HL-60 (cell line): ENCODE data around the gene RPE65.
"Not testable (repeated sequence)": the region's sequence is repeated elsewhere in the genome, so short reads cannot be mapped to it uniquely, and the experiment has no call there.

Source experiments
- GABPA ChIP-seq: IDR thresholded peaks from 2 replicates; pipeline ENCODE4 v1.6.1; 2012; ENCODE audit warnings: low read depth
- POLR2AphosphoS5 ChIP-seq: IDR thresholded peaks from 2 replicates; pipeline ENCODE4 v1.6.1; 2012; ENCODE audit warnings: low read depth
- REST ChIP-seq: IDR thresholded peaks from 2 replicates; pipeline ENCODE4 v1.6.1; 2012; ENCODE audit warnings: low read depth; ENCODE audit not compliant: insufficient replicate concordance
- SPI1 ChIP-seq: IDR thresholded peaks from 2 replicates; pipeline ENCODE4 v1.6.1; 2012; ENCODE audit warnings: low read depth, mild to moderate bottlenecking, borderline replicate concordance
- TF ChIP-seq, protein P1 (sequence below): IDR thresholded peaks from one replicate; pipeline ENCODE4 v1.5.1; 2011; ENCODE audit warnings: low read length, control low read depth, inconsistent platforms; ENCODE audit not compliant: insufficient read depth

DNA sequence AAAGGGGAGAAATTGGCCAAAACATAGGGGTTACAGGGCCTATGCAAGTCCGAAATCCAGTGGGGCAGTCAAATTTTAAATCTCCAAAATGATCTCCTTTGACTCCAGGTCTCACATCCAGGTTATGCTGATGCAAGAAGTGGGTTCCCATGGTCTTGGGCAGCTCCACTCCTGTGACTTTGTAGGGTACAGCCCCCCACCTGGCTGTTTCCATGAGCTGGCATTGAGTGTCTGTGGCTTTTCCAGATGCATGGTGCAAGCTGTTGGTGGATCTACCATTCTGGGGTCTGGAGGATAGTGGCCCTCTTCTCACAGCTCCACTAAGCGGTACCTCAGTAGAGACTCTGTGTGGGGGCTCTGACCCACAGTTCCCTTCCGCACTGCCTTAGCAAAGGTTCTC is 54.2 kb downstream of the RPE65 start:
- TF ChIP-seq, protein P1, sequence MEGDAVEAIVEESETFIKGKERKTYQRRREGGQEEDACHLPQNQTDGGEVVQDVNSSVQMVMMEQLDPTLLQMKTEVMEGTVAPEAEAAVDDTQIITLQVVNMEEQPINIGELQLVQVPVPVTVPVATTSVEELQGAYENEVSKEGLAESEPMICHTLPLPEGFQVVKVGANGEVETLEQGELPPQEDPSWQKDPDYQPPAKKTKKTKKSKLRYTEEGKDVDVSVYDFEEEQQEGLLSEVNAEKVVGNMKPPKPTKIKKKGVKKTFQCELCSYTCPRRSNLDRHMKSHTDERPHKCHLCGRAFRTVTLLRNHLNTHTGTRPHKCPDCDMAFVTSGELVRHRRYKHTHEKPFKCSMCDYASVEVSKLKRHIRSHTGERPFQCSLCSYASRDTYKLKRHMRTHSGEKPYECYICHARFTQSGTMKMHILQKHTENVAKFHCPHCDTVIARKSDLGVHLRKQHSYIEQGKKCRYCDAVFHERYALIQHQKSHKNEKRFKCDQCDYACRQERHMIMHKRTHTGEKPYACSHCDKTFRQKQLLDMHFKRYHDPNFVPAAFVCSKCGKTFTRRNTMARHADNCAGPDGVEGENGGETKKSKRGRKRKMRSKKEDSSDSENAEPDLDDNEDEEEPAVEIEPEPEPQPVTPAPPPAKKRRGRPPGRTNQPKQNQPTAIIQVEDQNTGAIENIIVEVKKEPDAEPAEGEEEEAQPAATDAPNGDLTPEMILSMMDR: not testable (repeated sequence)
- TF ChIP-seq POLR2AphosphoS5, REST, SPI1, GABPA: not testable (repeated sequence)
